ENCODE measurements around the gene TBXAS1. TPM values are rescaled to one million over a fixed set of nuclear protein-coding genes. Genes with fewer than 3 reads are reported as not detected.

TBXAS1 gene
- total RNA-seq, 2 experiments from 2014 or later: 5.5 to 6.0 TPM

DNA sequence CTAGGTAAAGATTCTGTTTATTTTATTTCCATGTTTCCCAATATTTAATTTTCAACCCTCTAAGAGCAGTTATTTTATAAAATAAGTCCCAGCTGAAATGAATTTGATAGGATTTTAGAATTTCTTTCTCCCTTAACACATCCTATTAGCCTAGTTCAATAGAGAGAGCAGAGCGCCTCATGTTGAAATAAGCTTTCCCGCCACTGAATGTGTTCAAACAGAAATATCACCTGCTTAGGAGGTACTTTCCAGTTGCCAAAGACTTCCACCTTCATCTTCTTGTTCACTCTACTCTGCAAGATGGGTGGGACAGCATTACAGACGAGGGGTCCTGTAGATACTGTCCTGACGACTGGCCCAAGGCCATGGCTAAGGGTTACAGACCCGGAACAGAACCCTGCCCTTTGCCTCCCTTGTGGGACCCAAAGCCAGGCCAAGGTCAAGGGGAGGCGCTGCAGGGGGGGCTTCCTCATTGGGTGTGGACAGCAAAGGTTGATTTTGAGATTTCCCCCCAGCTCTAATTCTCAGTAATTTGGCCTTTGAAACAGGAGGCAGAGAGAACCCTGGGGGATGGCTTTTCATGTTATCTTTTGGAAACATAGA lies 171.7 kb downstream of the TBXAS1 start:
- no peak overlapping the region for H3K27ac ChIP-seq (ENCODE audit: low read depth in 1 of 2, low read length in 2 of 2)
- ChIA-PET POLR2A (no interaction called here), CTCF (interaction anchor here (1.0 to 2.2 kb wide), 3 partner anchors 355 to 399 kb away, joined by 4 to 8 read pairs (median 6); no protein-coding TSS in a partner anchor)
- no peaks in the 10 kb centered on the region for H3K36me3 ChIP-seq (ENCODE audit: insufficient read depth, low read length)
- no peaks in the 10 kb centered on the region for H3K27me3 ChIP-seq (ENCODE audit: control insufficient read depth in 1 of 2, insufficient read depth in 2 of 2, low read length in 2 of 2)
- Mint-ChIP-seq H3K27me3 (no peaks in the 10 kb centered on the region), H3K9me3 (no peaks in the 10 kb centered on the region), H3K27ac (no peak overlapping the region), H3K4me1 (ENCODE audit: low read depth) (no peaks in the 10 kb centered on the region), H3K4me3 (no peak overlapping the region), H3K36me3 (ENCODE audit: low read depth) (no peaks in the 10 kb centered on the region)
- ATAC-seq (ENCODE audit: poor library complexity): no peak
- no peak for DNase-seq
- H3K4me1 ChIP-seq (ENCODE audit: insufficient read depth, low read length): no peaks in the 10 kb centered on the region
- no peaks in the 10 kb centered on the region for H3K9me3 ChIP-seq (ENCODE audit: control insufficient read depth in 1 of 2, insufficient read depth in 1 of 2, low read length in 2 of 2)
- intact Hi-C loops (cut with DNase I, micrococcal nuclease): loop anchor here (5.0 kb wide), 3 partner anchors 223 to 283 kb away; partner anchors contain the start of gene HIPK2 (in 2 of the 2)
- TF ChIP-seq, protein P1, sequence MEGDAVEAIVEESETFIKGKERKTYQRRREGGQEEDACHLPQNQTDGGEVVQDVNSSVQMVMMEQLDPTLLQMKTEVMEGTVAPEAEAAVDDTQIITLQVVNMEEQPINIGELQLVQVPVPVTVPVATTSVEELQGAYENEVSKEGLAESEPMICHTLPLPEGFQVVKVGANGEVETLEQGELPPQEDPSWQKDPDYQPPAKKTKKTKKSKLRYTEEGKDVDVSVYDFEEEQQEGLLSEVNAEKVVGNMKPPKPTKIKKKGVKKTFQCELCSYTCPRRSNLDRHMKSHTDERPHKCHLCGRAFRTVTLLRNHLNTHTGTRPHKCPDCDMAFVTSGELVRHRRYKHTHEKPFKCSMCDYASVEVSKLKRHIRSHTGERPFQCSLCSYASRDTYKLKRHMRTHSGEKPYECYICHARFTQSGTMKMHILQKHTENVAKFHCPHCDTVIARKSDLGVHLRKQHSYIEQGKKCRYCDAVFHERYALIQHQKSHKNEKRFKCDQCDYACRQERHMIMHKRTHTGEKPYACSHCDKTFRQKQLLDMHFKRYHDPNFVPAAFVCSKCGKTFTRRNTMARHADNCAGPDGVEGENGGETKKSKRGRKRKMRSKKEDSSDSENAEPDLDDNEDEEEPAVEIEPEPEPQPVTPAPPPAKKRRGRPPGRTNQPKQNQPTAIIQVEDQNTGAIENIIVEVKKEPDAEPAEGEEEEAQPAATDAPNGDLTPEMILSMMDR (IDR thresholded peaks at IDR 0.05): no peak
- H3K4me3 ChIP-seq (ENCODE audit: low read length): no peak overlapping the region

DNA sequence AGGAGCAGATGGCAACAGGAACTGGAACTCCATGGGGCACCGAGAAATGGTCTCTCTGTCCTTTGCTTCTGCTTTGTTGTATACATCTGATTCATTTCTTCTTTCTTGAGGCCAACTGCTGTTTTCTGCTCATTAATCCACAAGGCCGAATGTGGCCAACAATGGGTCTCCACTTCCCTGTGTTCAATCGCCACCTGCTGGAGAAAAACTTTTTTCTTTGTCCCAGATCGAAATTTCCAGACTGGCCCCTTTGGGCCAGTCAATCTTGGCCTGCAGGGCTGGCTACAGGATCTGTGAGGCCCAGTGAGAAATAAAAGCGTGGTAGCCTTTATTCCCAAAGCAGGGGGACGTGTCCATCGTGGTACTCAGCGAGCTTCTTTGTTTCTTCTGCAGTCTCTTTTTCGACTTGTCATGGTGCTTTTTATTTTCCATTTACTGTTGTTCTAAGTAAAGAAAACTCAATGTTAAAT lies 174.9 kb downstream of the TBXAS1 start:
- intact Hi-C loops (cut with DNase I, micrococcal nuclease): loop anchor here (1.0 to 5.0 kb wide), 7 partner anchors 227 to 503 kb away; partner anchors contain the start of gene HIPK2 (in 2 of the 2)
- Mint-ChIP-seq H3K4me1 (ENCODE audit: low read depth) (no peaks in the 10 kb centered on the region), H3K27me3 (no peaks in the 10 kb centered on the region), H3K9me3 (no peaks in the 10 kb centered on the region), H3K4me3 (no peak overlapping the region), H3K27ac (no peak overlapping the region), H3K36me3 (ENCODE audit: low read depth) (no peaks in the 10 kb centered on the region)
- POLR2A ChIA-PET: interaction anchor here (0.6 kb wide), 1 partner anchor 351 kb away, joined by 3 read pairs; no protein-coding TSS in a partner anchor
- Histone ChIP-seq H3K4me1 (ENCODE audit: insufficient read depth, low read length) (no peaks in the 10 kb centered on the region), H3K9me3 (ENCODE audit: control insufficient read depth in 1 of 2, insufficient read depth in 1 of 2, low read length in 2 of 2) (no peaks in the 10 kb centered on the region), H3K27ac (ENCODE audit: low read depth in 1 of 2, low read length in 2 of 2) (no peak overlapping the region), H3K27me3 (ENCODE audit: control insufficient read depth in 1 of 2, insufficient read depth in 2 of 2, low read length in 2 of 2) (no peaks in the 10 kb centered on the region), H3K4me3 (ENCODE audit: low read length) (no peak overlapping the region), H3K36me3 (ENCODE audit: insufficient read depth, low read length) (no peaks in the 10 kb centered on the region)
- TF ChIP-seq, protein P1 (IDR thresholded peaks at IDR 0.05): peak; percentile 64
- DNase-seq (peak in 5 of 14 experiments; percentile 7 to 58 (median 46)), ATAC-seq (ENCODE audit: poor library complexity) (no peak)
- CTCF ChIA-PET: interaction anchor here (1.0 to 2.3 kb wide), 2 partner anchors 358 to 402 kb away, joined by 4 to 11 read pairs; no protein-coding TSS in a partner anchor

DNA sequence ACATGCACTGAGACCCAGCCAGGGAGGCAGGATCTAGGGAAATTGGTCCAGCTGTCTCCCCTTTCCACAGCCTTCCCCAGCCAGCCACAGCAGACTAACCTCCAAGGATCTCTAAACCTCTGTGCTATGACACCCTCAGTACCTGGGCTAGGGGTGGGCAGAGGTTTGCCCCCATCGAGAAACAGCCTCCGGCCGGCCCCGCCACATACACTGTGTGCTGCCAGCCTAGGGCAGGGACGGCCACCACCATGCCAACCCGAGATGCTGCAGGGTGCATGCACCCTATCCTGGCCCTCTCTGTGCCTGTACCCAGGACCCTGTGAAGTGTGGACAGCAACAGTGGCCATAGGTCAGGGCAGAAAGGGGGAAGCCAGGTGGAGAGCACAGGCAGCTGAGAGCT lies 175.6 kb downstream of the TBXAS1 start:
- DNase-seq: no peak
- Mint-ChIP-seq H3K4me3 (no peak overlapping the region), H3K27me3 (no peaks in the 10 kb centered on the region), H3K4me1 (ENCODE audit: low read depth) (no peaks in the 10 kb centered on the region), H3K9me3 (no peaks in the 10 kb centered on the region), H3K27ac (no peak overlapping the region), H3K36me3 (ENCODE audit: low read depth) (no peaks in the 10 kb centered on the region)
- no peak for ATAC-seq (ENCODE audit: poor library complexity)
- H3K4me3 ChIP-seq (ENCODE audit: low read length): no peak overlapping the region
- H3K4me1 ChIP-seq (ENCODE audit: insufficient read depth, low read length): no peaks in the 10 kb centered on the region
- H3K36me3 ChIP-seq (ENCODE audit: insufficient read depth, low read length): no peaks in the 10 kb centered on the region
- H3K9me3 ChIP-seq (ENCODE audit: control insufficient read depth in 1 of 2, insufficient read depth in 1 of 2, low read length in 2 of 2): no peaks in the 10 kb centered on the region
- CTCF ChIA-PET: no interaction called here
- POLR2A ChIA-PET: no interaction called here
- intact Hi-C loops (cut with DNase I, micrococcal nuclease): loop anchor here (1.0 to 5.0 kb wide), 4 partner anchors 227 to 385 kb away; partner anchors contain the start of gene HIPK2 (in 2 of the 2)
- H3K27me3 ChIP-seq (ENCODE audit: control insufficient read depth in 1 of 2, insufficient read depth in 2 of 2, low read length in 2 of 2): no peaks in the 10 kb centered on the region
- no peak overlapping the region for H3K27ac ChIP-seq (ENCODE audit: low read depth in 1 of 2, low read length in 2 of 2)
- TF ChIP-seq, protein P1 (IDR thresholded peaks at IDR 0.05): no peak
